DMS53 treated with DMSO at 0.1 percent for 48 hours (cell line): ENCODE measurements around the gene PLD4.

Experiments
- DNase-seq: peaks from one replicate; lab custom pipeline; 2025; ENCODE audit not compliant: unreplicated experiment; lab: John Stamatoyannopoulos, UW

Gene PLD4

GRCh38 chr14:104953896-104954656 is 29.4 kb downstream of the PLD4 start:
- DNase-seq = no peak

GRCh38 chr14:104954746-104955395 is 30.2 kb downstream of the PLD4 start:
- no peak for DNase-seq

GRCh38 chr14:104955396-104955770 is 30.7 kb downstream of the PLD4 start:
- DNase-seq = no peak

- no peak for DNase-seq
These were observed 31.7 kb downstream of the PLD4 start for GRCh38 chr14:104956290-104956890.

GRCh38 chr14:104957146-104958113 is 32.8 kb downstream of the PLD4 start:
- no peak for DNase-seq

- no peak for DNase-seq
These were observed 39.9 kb downstream of the PLD4 start for GRCh38 chr14:104964546-104964945.

- no peak for DNase-seq
These were observed 41.0 kb downstream of the PLD4 start for GRCh38 chr14:104965561-104966231.

GRCh38 chr14:104966261-104966865 is 41.7 kb downstream of the PLD4 start:
- DNase-seq = no peak

- no peak for DNase-seq
These were observed 42.3 kb downstream of the PLD4 start for GRCh38 chr14:104966981-104967385.

GRCh38 chr14:104967386-104968152 is 42.9 kb downstream of the PLD4 start:
- peak; percentile 37 for DNase-seq

GRCh38 chr14:104968153-104968527 is 43.5 kb downstream of the PLD4 start:
- peak; percentile 15 for DNase-seq

- peak; percentile 16 for DNase-seq
These were observed 44.1 kb downstream of the PLD4 start for GRCh38 chr14:104968541-104969401.

GRCh38 chr14:104969741-104970230 is 45.1 kb downstream of the PLD4 start:
- DNase-seq = no peak

- DNase-seq = no peak
These were observed 45.8 kb downstream of the PLD4 start for GRCh38 chr14:104970231-104971068.

GRCh38 chr14:104971447-104972240 is 47.0 kb downstream of the PLD4 start:
- DNase-seq = no peak

GRCh38 chr14:104972301-104973134 is 47.8 kb downstream of the PLD4 start:
- DNase-seq = peak; percentile 76
